T47D (cell line): ENCODE measurements around the gene PFKFB2.

Experiments
- DNase-seq, 2 experiments: peaks; one replicate each; pipeline versions ENCODE4 v3.0.0 to v3.0.0-alpha.2; 2011 to 2012; ENCODE audit warnings: low read depth in 1 of 2, low spot score in 1 of 2
- JUND ChIP-seq: IDR thresholded peaks from 2 replicates; pipeline ENCODE4 v1.6.1; 2012; ENCODE audit warnings: low read depth
- in situ Hi-C: cut with HindIII; loops from 2 replicates; pipeline ENCODE4 v1.10.0; 2016; ENCODE audit warnings: low sequenced_read_pairs, low pct_unique_long_range_greater_than_20kb

Gene PFKFB2

GRCh38 chr1:207052911-207053769 lies at the start of gene PFKFB2:
Gene PFKFB2, plus strand, starts transcription at chr1:207053275. Its CDS starts 1,443 bp downstream, at chr1:207054718.
- no peak for TF ChIP-seq JUND
- peak; percentile 99 to 100 for DNase-seq
- in situ Hi-C loops = no loop called here

- in situ Hi-C loops = no loop called here
- no peak for TF ChIP-seq JUND
- peak; percentile 45 to 89 for DNase-seq
Observed at GRCh38 chr1:207004931-207005830, 47.9 kb upstream of the PFKFB2 start.

- in situ Hi-C loops = no loop called here
- DNase-seq = no peak
- no peak for TF ChIP-seq JUND
Observed at GRCh38 chr1:207006083-207006482, 47.0 kb upstream of the PFKFB2 start.

GRCh38 chr1:207006914-207007313 lies 46.2 kb upstream of the PFKFB2 start:
- DNase-seq = no peak
- in situ Hi-C loops = no loop called here
- no peak for TF ChIP-seq JUND

- no peak for TF ChIP-seq JUND
- in situ Hi-C loops = no loop called here
- DNase-seq = peak in 1 of 2 experiments; percentile 59
Observed at GRCh38 chr1:207007352-207008033, 45.6 kb upstream of the PFKFB2 start.

- TF ChIP-seq JUND = no peak
- no peak for DNase-seq
- in situ Hi-C loops = no loop called here
Observed at GRCh38 chr1:207009182-207009850, 43.8 kb upstream of the PFKFB2 start.

- TF ChIP-seq JUND = no peak
- in situ Hi-C loops = no loop called here
- DNase-seq = no peak
Observed at GRCh38 chr1:207009945-207010344, 43.1 kb upstream of the PFKFB2 start.

- DNase-seq = no peak
- in situ Hi-C loops = no loop called here
Observed at GRCh38 chr1:207010726-207011125, 42.3 kb upstream of the PFKFB2 start.

GRCh38 chr1:207013321-207014085 lies 39.6 kb upstream of the PFKFB2 start:
- no peak for TF ChIP-seq JUND
- DNase-seq = no peak
- in situ Hi-C loops = no loop called here

More at GRCh38 chr1:207010726-207011125, 42.3 kb upstream of the PFKFB2 start:
- no peak for TF ChIP-seq JUND

GRCh38 chr1:207014728-207015127 lies 38.3 kb upstream of the PFKFB2 start:
- in situ Hi-C loops = no loop called here
- no peak for DNase-seq
- no peak for TF ChIP-seq JUND

GRCh38 chr1:207015791-207016190 lies 37.3 kb upstream of the PFKFB2 start:
- no peak for TF ChIP-seq JUND
- in situ Hi-C loops = no loop called here
- no peak for DNase-seq
